Uterus (tissue), 2 donors: ENCODE results near the gene DNAJC7.

ENCODE experiments used
- POLR2A ChIP-seq, 2 donors: fragments of 450-650 bp; IDR thresholded peaks; one replicate each; pipeline ENCODE4 v1.6.1; 2016; ENCODE audit warnings: antibody characterized with exemption in 2 of 2, mild to moderate bottlenecking in 1 of 2, moderate library complexity in 1 of 2
- TF ChIP-seq, protein P1 (sequence below), 4 experiments: fragments of 200-600 bp in 2 of 4; fragments of 450-650 bp in 2 of 4; sonication (generic) in 2 of 4; IDR thresholded peaks; one replicate each; pipeline ENCODE4 v1.5.1; 2016 to 2019; ENCODE audit warnings: antibody characterized with exemption in 4 of 4, mild to moderate bottlenecking in 2 of 4, moderate library complexity in 1 of 4

- TF ChIP-seq, protein P1, sequence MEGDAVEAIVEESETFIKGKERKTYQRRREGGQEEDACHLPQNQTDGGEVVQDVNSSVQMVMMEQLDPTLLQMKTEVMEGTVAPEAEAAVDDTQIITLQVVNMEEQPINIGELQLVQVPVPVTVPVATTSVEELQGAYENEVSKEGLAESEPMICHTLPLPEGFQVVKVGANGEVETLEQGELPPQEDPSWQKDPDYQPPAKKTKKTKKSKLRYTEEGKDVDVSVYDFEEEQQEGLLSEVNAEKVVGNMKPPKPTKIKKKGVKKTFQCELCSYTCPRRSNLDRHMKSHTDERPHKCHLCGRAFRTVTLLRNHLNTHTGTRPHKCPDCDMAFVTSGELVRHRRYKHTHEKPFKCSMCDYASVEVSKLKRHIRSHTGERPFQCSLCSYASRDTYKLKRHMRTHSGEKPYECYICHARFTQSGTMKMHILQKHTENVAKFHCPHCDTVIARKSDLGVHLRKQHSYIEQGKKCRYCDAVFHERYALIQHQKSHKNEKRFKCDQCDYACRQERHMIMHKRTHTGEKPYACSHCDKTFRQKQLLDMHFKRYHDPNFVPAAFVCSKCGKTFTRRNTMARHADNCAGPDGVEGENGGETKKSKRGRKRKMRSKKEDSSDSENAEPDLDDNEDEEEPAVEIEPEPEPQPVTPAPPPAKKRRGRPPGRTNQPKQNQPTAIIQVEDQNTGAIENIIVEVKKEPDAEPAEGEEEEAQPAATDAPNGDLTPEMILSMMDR (IDR thresholded peaks at IDR 0.05) = no peak
- no peak for TF ChIP-seq POLR2A (IDR thresholded peaks at IDR 0.05)
Observed at GRCh38 chr17:42038221-42038973, 21.2 kb upstream of the DNAJC7 start.
